IMR-90 (cell line): ENCODE results near the gene SEC31B. TPM values are rescaled to one million over a fixed set of nuclear protein-coding genes. Genes with fewer than 3 reads are reported as not detected.

Experiments used
- ATAC-seq: fragments of 200-7000 bp; cut with Tn5 transposase; 2 replicates; pipeline ENCODE4 v1.9.1; 2020; ENCODE audit warnings: low read depth, mild to moderate bottlenecking, moderate library complexity
- BruUV-seq: library from RNA; stranded (reverse); fragments of 400-500 nt; replicated peaks from 2 replicates; lab custom pipeline; 2021; lab: Mats Ljungman, UMichigan
- CTCF ChIA-PET: fragments of 300-600 bp; formaldehyde crosslinking; extraction: SDS; loops from one replicate; lab custom pipeline; 2021; ENCODE audit warnings: antibody characterized with exemption; lab: Yijun Ruan, JAX
- POLR2A ChIA-PET: fragments of 300-600 bp; sonication (Branson Sonifier 250); formaldehyde crosslinking; loops from one replicate; lab custom pipeline; 2022; ENCODE audit warnings: antibody characterized with exemption; ENCODE audit not compliant: unreplicated experiment; lab: Charles Lee
- DNase-seq: peaks from one replicate; pipeline ENCODE4 v3.0.0; 2013
- H2AFZ ChIP-seq: replicated peaks from 2 replicates; pipeline ENCODE3; 2013; ENCODE audit warnings: low read length, mild to moderate bottlenecking; ENCODE audit not compliant: poor library complexity
- H2AK5ac ChIP-seq: 2 replicates; pipeline ENCODE4 v1.6.1; 2013; ENCODE audit warnings: low read depth, low read length, inconsistent platforms
- H2AK9ac ChIP-seq: replicated peaks from 2 replicates; pipeline ENCODE3; 2013; ENCODE audit warnings: mild to moderate bottlenecking, low read depth, low read length, moderate library complexity; ENCODE audit not compliant: poor library complexity
- H2BK120ac ChIP-seq: 2 replicates; pipeline ENCODE4 v1.6.1; 2013; ENCODE audit warnings: low read depth, low read length, inconsistent platforms
- H2BK15ac ChIP-seq: 3 replicates; pipeline ENCODE4 v1.6.1; 2013; ENCODE audit warnings: low read depth, low read length, inconsistent platforms
- H2BK20ac ChIP-seq: 2 replicates; pipeline ENCODE4 v1.6.1; 2013; ENCODE audit warnings: low read depth, mild to moderate bottlenecking, inconsistent platforms, low read length, moderate library complexity
- H2BK5ac ChIP-seq: 2 replicates; pipeline ENCODE4 v1.6.1; 2013; ENCODE audit warnings: mild to moderate bottlenecking, low read depth, low read length, inconsistent platforms; ENCODE audit not compliant: poor library complexity, severe bottlenecking
- H3K14ac ChIP-seq: replicated peaks from 2 replicates; pipeline ENCODE4 v1.6.1; 2013; ENCODE audit warnings: low read depth, low read length, inconsistent platforms
- H3K18ac ChIP-seq: 2 replicates; pipeline ENCODE4 v1.6.1; 2013; ENCODE audit warnings: low read depth, low read length, control low read depth
- H3K23ac ChIP-seq: 2 replicates; pipeline ENCODE4 v1.6.1; 2013; ENCODE audit warnings: low read depth, low read length, inconsistent platforms
- H3K27ac ChIP-seq: 2 replicates; pipeline ENCODE4 v1.5.1; 2013; ENCODE audit warnings: mild to moderate bottlenecking, control low read depth, low read length; ENCODE audit not compliant: insufficient read depth
- H3K27me3 ChIP-seq: 2 replicates; pipeline ENCODE4 v1.6.1; 2013; ENCODE audit warnings: low read length; ENCODE audit not compliant: control insufficient read depth, insufficient read depth
- H3K36me3 ChIP-seq: 2 replicates; pipeline ENCODE4 v1.6.1; 2013; ENCODE audit warnings: low read length, mixed read lengths; ENCODE audit not compliant: control insufficient read depth, insufficient read depth
- H3K4ac ChIP-seq: 2 replicates; pipeline ENCODE4 v1.6.1; 2013; ENCODE audit warnings: low read depth, low read length, inconsistent platforms
- H3K4me1 ChIP-seq: 2 replicates; pipeline ENCODE4 v1.6.1; 2013; ENCODE audit warnings: low read length, mixed read lengths; ENCODE audit not compliant: control insufficient read depth, insufficient read depth
- H3K4me2 ChIP-seq: 2 replicates; pipeline ENCODE4 v1.6.1; 2013; ENCODE audit warnings: low read depth, mild to moderate bottlenecking, control low read depth, low read length, moderate library complexity
- H3K4me3 ChIP-seq: 2 replicates; pipeline ENCODE4 v1.5.1; 2013; ENCODE audit warnings: low read depth, mild to moderate bottlenecking, control low read depth, low read length, moderate library complexity; ENCODE audit not compliant: insufficient read depth
- H3K56ac ChIP-seq: 2 replicates; pipeline ENCODE4 v1.6.1; 2013; ENCODE audit warnings: low read length, inconsistent platforms; ENCODE audit not compliant: insufficient read depth; ENCODE audit errors: extremely low read depth
- H3K79me1 ChIP-seq, 2 experiments: 2 replicates each; pipeline ENCODE4 v1.6.1; 2013; ENCODE audit warnings: low read length in 2 of 2, inconsistent platforms in 1 of 2, low read depth in 1 of 2
- H3K9ac ChIP-seq: 2 replicates; pipeline ENCODE4 v1.6.1; 2013; ENCODE audit warnings: low read depth, low read length, control low read depth
- H3K9me1 ChIP-seq: 2 replicates; pipeline ENCODE4 v1.6.1; 2013; ENCODE audit warnings: low read length, inconsistent platforms; ENCODE audit not compliant: insufficient read depth
- H3K9me3 ChIP-seq: 2 replicates; pipeline ENCODE4 v1.6.1; 2013; ENCODE audit warnings: low read length; ENCODE audit not compliant: control insufficient read depth, insufficient read depth
- H4K20me1 ChIP-seq: 2 replicates; pipeline ENCODE4 v1.6.1; 2013; ENCODE audit warnings: low read length, inconsistent platforms; ENCODE audit not compliant: insufficient read depth
- H4K5ac ChIP-seq: 2 replicates; pipeline ENCODE4 v1.6.1; 2013; ENCODE audit warnings: mild to moderate bottlenecking, low read depth, low read length, control low read depth
- H4K8ac ChIP-seq, 2 experiments: 2 replicates each; pipeline ENCODE4 v1.6.1; 2013; ENCODE audit warnings: low read depth in 2 of 2, low read length in 2 of 2, control low read depth in 1 of 2, inconsistent platforms in 1 of 2
- H4K91ac ChIP-seq: 2 replicates; pipeline ENCODE4 v1.6.1; 2013; ENCODE audit warnings: low read depth, low read length, inconsistent platforms; ENCODE audit not compliant: insufficient read depth
- BHLHE40 ChIP-seq: fragments of 150-350 bp; IDR thresholded peaks from 2 replicates; pipeline ENCODE4 v1.6.1; 2016; ENCODE audit warnings: mild to moderate bottlenecking, low read depth, low read length
- CEBPB ChIP-seq: IDR thresholded peaks from 2 replicates; pipeline ENCODE4 v1.6.1; 2012; ENCODE audit warnings: low read depth, low read length, improper control_type of control experiment
- CHD1 ChIP-seq: IDR thresholded peaks from 2 replicates; pipeline ENCODE4 v1.6.1; 2012; ENCODE audit warnings: low read depth, low read length, improper control_type of control experiment
- FOS ChIP-seq: fragments of 150-350 bp; IDR thresholded peaks from 2 replicates; pipeline ENCODE4 v1.6.1; 2016; ENCODE audit warnings: low read depth, low read length
- MAFK ChIP-seq: IDR thresholded peaks from 2 replicates; pipeline ENCODE4 v1.6.1; 2012; ENCODE audit warnings: low read depth, low read length, improper control_type of control experiment
- MAZ ChIP-seq: IDR thresholded peaks from 2 replicates; pipeline ENCODE4 v1.6.1; 2012; ENCODE audit warnings: low read depth, mild to moderate bottlenecking, low read length, improper control_type of control experiment, moderate library complexity, borderline replicate concordance
- MXI1 ChIP-seq: IDR thresholded peaks from 2 replicates; pipeline ENCODE4 v1.6.1; 2012; ENCODE audit warnings: low read depth, mild to moderate bottlenecking, low read length, moderate library complexity, borderline replicate concordance
- NFE2L2 ChIP-seq: fragments of 150-350 bp; IDR thresholded peaks from 2 replicates; pipeline ENCODE4 v1.6.1; 2016; ENCODE audit warnings: low read depth, mild to moderate bottlenecking, low read length
- POLR2A ChIP-seq: IDR thresholded peaks from 2 replicates; pipeline ENCODE4 v1.6.1; 2012; ENCODE audit warnings: mild to moderate bottlenecking, low read depth, low read length
- RAD21 ChIP-seq: IDR thresholded peaks from 2 replicates; pipeline ENCODE4 v1.6.1; 2012; ENCODE audit warnings: low read length, improper control_type of control experiment
- RCOR1 ChIP-seq: IDR thresholded peaks from 2 replicates; pipeline ENCODE4 v1.6.1; 2012; ENCODE audit warnings: mild to moderate bottlenecking, low read length, improper control_type of control experiment; ENCODE audit not compliant: insufficient replicate concordance
- RFX5 ChIP-seq: IDR thresholded peaks from 2 replicates; pipeline ENCODE4 v1.8.0; 2012; ENCODE audit warnings: low read depth, mild to moderate bottlenecking, low read length, moderate library complexity
- SMC3 ChIP-seq: fragments of 150-350 bp; IDR thresholded peaks from 2 replicates; pipeline ENCODE4 v1.6.1; 2016; ENCODE audit warnings: low read depth, mild to moderate bottlenecking, antibody characterized with exemption, low read length, moderate library complexity
- USF2 ChIP-seq: fragments of 150-350 bp; IDR thresholded peaks from 2 replicates; pipeline ENCODE4 v1.6.1; 2017; ENCODE audit warnings: mild to moderate bottlenecking, antibody characterized with exemption, low read length, low read depth
- WGBS, 2 experiments: methylation state at CpG; one replicate each; pipeline versions ENCODE4 v1.1.5 to v1.1.7; 2013; ENCODE audit warnings: missing lambda C conversion rate in 2 of 2; ENCODE audit not compliant: insufficient read length in 1 of 2; ENCODE audit errors: extremely low coverage in 2 of 2; 5-methylcytosine and 5-hydroxymethylcytosine counted together
- dilution Hi-C: fragments of 300-500 bp; cut with HindIII; formaldehyde crosslinking; loops from one replicate; pipeline ENCODE4 v1.14.3; 2018; ENCODE audit warnings: low sequenced_read_pairs; ENCODE audit not compliant: unreplicated experiment
- in situ Hi-C: fragments of 300-500 bp; cut with MboI; formaldehyde crosslinking; loops from 3 replicates; pipeline ENCODE4 v1.14.3; 2019; ENCODE audit warnings: low sequenced_read_pairs, inconsistent platforms, mixed read lengths
- intact Hi-C: fragments of 100-400 bp; cut with micrococcal nuclease; formaldehyde crosslinking; loops from 2 replicates; pipeline ENCODE4 v1.10.0; 2022
- polyA plus RNA-seq, 3 experiments: library from polyadenylated mRNA; depleted of rRNA; stranded (reverse); fragments of >200 nt; gene quantifications; 2 replicates each; pipeline ENCODE4 v1.2.3, GENCODE V29; 2012; ENCODE audit warnings: low replicate concordance in 1 of 3
- total RNA-seq: library from RNA; depleted of rRNA; stranded (reverse); fragments of >200 nt; gene quantifications from 2 replicates; pipeline ENCODE4 v1.2.3, GENCODE V29; 2012
- TF ChIP-seq, protein P1 (sequence below): conservative IDR thresholded peaks from 2 replicates; pipeline ENCODE4 v1.5.1; 2012; ENCODE audit warnings: mild to moderate bottlenecking, low read depth, low read length, improper control_type of control experiment
- TF ChIP-seq, protein P2 (sequence below): fragments of 150-350 bp; IDR thresholded peaks from 2 replicates; pipeline ENCODE4 v1.6.1; 2016; ENCODE audit warnings: low read depth, mild to moderate bottlenecking, low read length, moderate library complexity, borderline replicate concordance

SEC31B gene
- total and polyA plus RNA-seq, 2 of the 4 experiments (the other 2 are of a cell fraction): 1.3 to 8.1 TPM

GRCh38 chr10:100508266-100508665 is 11.4 kb downstream of the SEC31B start:
- Histone ChIP-seq H2AK9ac (no peak overlapping the region), H4K8ac (no peak overlapping the region), H4K5ac (no peak overlapping the region), H3K9ac (no peak overlapping the region), H2BK5ac (no peak overlapping the region), H3K4me3 (no peak overlapping the region), H2BK15ac (no peak overlapping the region), H3K27me3 (no peaks in the 10 kb centered on the region), H3K4ac (no peak overlapping the region), H3K9me1 (peaks cover 3% of the 10 kb centered on the region; the same call in 1 of the 2 replicates), H2BK120ac (no peak overlapping the region), H2BK20ac (no peak overlapping the region), H2AK5ac (no peak overlapping the region), H3K27ac (no peak overlapping the region), H4K91ac (no peak overlapping the region), H3K18ac (no peak overlapping the region), H3K9me3 (no peaks in the 10 kb centered on the region), H4K20me1 (no peaks in the 10 kb centered on the region), H3K23ac (no peak overlapping the region), H3K36me3 (peaks cover 12% of the 10 kb centered on the region), H3K56ac (no peak overlapping the region), H3K14ac (no peak overlapping the region), H2AFZ (no peak overlapping the region), H3K4me2 (no peak overlapping the region), H3K4me1 (no peaks in the 10 kb centered on the region; the same call in 1 of the 2 replicates), H3K79me1 (no peaks in the 10 kb centered on the region)
- BruUV-seq: no TSS peak
- intact Hi-C loops: loop anchor here (1.0 to 10.0 kb wide), 4 partner anchors 26 to 203 kb away; no protein-coding TSS in a partner anchor
- TF ChIP-seq MAFK: no peak
- TF ChIP-seq CHD1: no peak
- TF ChIP-seq RAD21: no peak
- no peak for TF ChIP-seq POLR2A
- TF ChIP-seq MXI1: no peak
- no peak for TF ChIP-seq CEBPB
- no peak for TF ChIP-seq RCOR1
- TF ChIP-seq, protein P1, sequence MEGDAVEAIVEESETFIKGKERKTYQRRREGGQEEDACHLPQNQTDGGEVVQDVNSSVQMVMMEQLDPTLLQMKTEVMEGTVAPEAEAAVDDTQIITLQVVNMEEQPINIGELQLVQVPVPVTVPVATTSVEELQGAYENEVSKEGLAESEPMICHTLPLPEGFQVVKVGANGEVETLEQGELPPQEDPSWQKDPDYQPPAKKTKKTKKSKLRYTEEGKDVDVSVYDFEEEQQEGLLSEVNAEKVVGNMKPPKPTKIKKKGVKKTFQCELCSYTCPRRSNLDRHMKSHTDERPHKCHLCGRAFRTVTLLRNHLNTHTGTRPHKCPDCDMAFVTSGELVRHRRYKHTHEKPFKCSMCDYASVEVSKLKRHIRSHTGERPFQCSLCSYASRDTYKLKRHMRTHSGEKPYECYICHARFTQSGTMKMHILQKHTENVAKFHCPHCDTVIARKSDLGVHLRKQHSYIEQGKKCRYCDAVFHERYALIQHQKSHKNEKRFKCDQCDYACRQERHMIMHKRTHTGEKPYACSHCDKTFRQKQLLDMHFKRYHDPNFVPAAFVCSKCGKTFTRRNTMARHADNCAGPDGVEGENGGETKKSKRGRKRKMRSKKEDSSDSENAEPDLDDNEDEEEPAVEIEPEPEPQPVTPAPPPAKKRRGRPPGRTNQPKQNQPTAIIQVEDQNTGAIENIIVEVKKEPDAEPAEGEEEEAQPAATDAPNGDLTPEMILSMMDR: no peak
- no peak for TF ChIP-seq USF2
- no peak for TF ChIP-seq NFE2L2
- TF ChIP-seq, protein P2, sequence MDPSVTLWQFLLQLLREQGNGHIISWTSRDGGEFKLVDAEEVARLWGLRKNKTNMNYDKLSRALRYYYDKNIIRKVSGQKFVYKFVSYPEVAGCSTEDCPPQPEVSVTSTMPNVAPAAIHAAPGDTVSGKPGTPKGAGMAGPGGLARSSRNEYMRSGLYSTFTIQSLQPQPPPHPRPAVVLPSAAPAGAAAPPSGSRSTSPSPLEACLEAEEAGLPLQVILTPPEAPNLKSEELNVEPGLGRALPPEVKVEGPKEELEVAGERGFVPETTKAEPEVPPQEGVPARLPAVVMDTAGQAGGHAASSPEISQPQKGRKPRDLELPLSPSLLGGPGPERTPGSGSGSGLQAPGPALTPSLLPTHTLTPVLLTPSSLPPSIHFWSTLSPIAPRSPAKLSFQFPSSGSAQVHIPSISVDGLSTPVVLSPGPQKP: no peak
- no peak for TF ChIP-seq MAZ
- TF ChIP-seq SMC3: no peak
- TF ChIP-seq FOS: no peak
- no peak for TF ChIP-seq RFX5
- TF ChIP-seq BHLHE40: no peak
- no peak for DNase-seq
- no CpG with 5 or more reads among the region's 1 CpG for WGBS, 2 experiments
- ChIA-PET POLR2A (no interaction called here), CTCF (interaction anchor here (1.0 to 2.3 kb wide), 10 partner anchors 11 to 662 kb away, joined by 3 to 25 read pairs (median 4); partner anchors contain the start of gene SEC31B)
- no peak for ATAC-seq
- in situ Hi-C loops: loop anchor here (5.0 kb wide), 2 partner anchors 76 to 166 kb away; no protein-coding TSS in a partner anchor
- dilution Hi-C loops: no loop called here
